Stomach (tissue), 9 donors: ENCODE measurements around the gene TRAPPC3. TPM values are rescaled to one million over a fixed set of nuclear protein-coding genes. Genes with fewer than 3 reads are reported as not detected.
A peak's percentile ranks its signal among the peaks of the same experiment; 100 is the strongest.

Experiments
- DNase-seq, 2 donors: peaks; one replicate each; pipeline versions ENCODE4 v3.0.0 to v3.0.0-alpha.2; 2013 to 2019
- H3K27ac ChIP-seq, 5 donors: fragments of 200-600 bp in 4 of 5; sonication (generic) in 4 of 5; one replicate each; pipeline ENCODE4 v1.5.1; 2013 to 2019; ENCODE audit warnings: mild to moderate bottlenecking in 1 of 5, moderate library complexity in 1 of 5
- H3K27me3 ChIP-seq, 3 donors: fragments of 200-600 bp; sonication (generic); one replicate each; pipeline ENCODE4 v1.5.1; 2017 to 2019; ENCODE audit warnings: mixed run types in 1 of 3
- H3K36me3 ChIP-seq, 4 donors: fragments of 200-600 bp; sonication (generic); 1 replicate in 3 of 4; 2 replicates in 1 of 4; pipeline ENCODE4 v1.5.1; 2016 to 2019
- H3K4me1 ChIP-seq, 4 donors: fragments of 200-600 bp; sonication (generic); one replicate each; pipeline ENCODE4 v1.5.1; 2016 to 2019
- H3K4me3 ChIP-seq, 4 donors: fragments of 200-600 bp; sonication (generic) in 3 of 4; one replicate each; pipeline ENCODE4 v1.5.1; 2016 to 2019; ENCODE audit warnings: mild to moderate bottlenecking in 1 of 4
- H3K9me3 ChIP-seq, 4 donors: fragments of 200-600 bp; sonication (generic); one replicate each; pipeline ENCODE4 v1.5.1; 2016 to 2019
- EP300 ChIP-seq: sonication (generic); formaldehyde crosslinking; IDR thresholded peaks from one replicate; pipeline ENCODE4 v1.6.1; 2017; ENCODE audit warnings: antibody characterized with exemption
- POLR2A ChIP-seq, 4 donors: fragments of 450-650 bp; IDR thresholded peaks; one replicate each; pipeline ENCODE4 v1.6.1; 2016; ENCODE audit warnings: antibody characterized with exemption in 4 of 4, control low read depth in 2 of 4, mild to moderate bottlenecking in 1 of 4, moderate library complexity in 1 of 4
- POLR2AphosphoS5 ChIP-seq, 3 donors: sonication (generic); formaldehyde crosslinking; IDR thresholded peaks; one replicate each; pipeline ENCODE4 v1.6.1; 2016; ENCODE audit warnings: antibody characterized with exemption in 3 of 3
- WGBS, 5 donors: extraction: QIAGEN DNeasy Blood & Tissue Kit in 3 of 5; methylation state at CpG; one replicate each; pipeline versions ENCODE4 v1.1.5 to v1.1.7; 2013 to 2018; 5-methylcytosine and 5-hydroxymethylcytosine counted together
- intact Hi-C: fragments of 100-400 bp; cut with DNase I; formaldehyde crosslinking; loops from one replicate; pipeline ENCODE4 v1.15.1; 2023; ENCODE audit warnings: low total_unique reads
- polyA plus RNA-seq, 3 donors: library from polyadenylated mRNA; stranded (reverse); fragments of 200-250 nt; gene quantifications; one replicate each; pipeline ENCODE4 v1.2.3, GENCODE V29; 2013
- total RNA-seq, 5 donors: library from RNA; depleted of rRNA; stranded (reverse); fragments of >200 nt; gene quantifications; one replicate each; pipeline versions ENCODE4 v1.1.0 to v1.2.3, GENCODE V29; 2014 to 2016
- TF ChIP-seq, protein P1 (sequence below), 7 experiments: fragments of 450-650 bp in 4 of 7; fragments of 200-600 bp in 3 of 7; sonication (generic) in 3 of 7; IDR thresholded peaks; one replicate each; pipeline ENCODE4 v1.5.1; 2016 to 2019; ENCODE audit warnings: antibody characterized with exemption in 7 of 7, control low read depth in 2 of 7, mild to moderate bottlenecking in 1 of 7
- donor health status: healthy with polysubstance abuse.
- donor health status: Bipolar disorder and iron deficiency.
- donor health status: healthy.

Gene TRAPPC3
- total and polyA plus RNA-seq, 8 donors, result 8.9 to 64.0 (median 60.9) TPM

- peaks cover 17 to 52% (median 40%) of the 10 kb centered on the region in 4 donors for H3K4me1 ChIP-seq
- H3K27me3 ChIP-seq, result peaks cover 0 to 16% (median 0%) of the 10 kb centered on the region in 3 donors
- H3K27ac ChIP-seq, result peak overlapping the region; percentile 86 to 93 (median 89)
- TF ChIP-seq EP300 (no peak), POLR2AphosphoS5 (IDR thresholded peaks at IDR 0.05) (no peak), POLR2A (IDR thresholded peaks at IDR 0.05) (no peak)
- TF ChIP-seq, protein P1, sequence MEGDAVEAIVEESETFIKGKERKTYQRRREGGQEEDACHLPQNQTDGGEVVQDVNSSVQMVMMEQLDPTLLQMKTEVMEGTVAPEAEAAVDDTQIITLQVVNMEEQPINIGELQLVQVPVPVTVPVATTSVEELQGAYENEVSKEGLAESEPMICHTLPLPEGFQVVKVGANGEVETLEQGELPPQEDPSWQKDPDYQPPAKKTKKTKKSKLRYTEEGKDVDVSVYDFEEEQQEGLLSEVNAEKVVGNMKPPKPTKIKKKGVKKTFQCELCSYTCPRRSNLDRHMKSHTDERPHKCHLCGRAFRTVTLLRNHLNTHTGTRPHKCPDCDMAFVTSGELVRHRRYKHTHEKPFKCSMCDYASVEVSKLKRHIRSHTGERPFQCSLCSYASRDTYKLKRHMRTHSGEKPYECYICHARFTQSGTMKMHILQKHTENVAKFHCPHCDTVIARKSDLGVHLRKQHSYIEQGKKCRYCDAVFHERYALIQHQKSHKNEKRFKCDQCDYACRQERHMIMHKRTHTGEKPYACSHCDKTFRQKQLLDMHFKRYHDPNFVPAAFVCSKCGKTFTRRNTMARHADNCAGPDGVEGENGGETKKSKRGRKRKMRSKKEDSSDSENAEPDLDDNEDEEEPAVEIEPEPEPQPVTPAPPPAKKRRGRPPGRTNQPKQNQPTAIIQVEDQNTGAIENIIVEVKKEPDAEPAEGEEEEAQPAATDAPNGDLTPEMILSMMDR (IDR thresholded peaks at IDR 0.05), result no peak
- intact Hi-C loops, result no loop called here
- H3K36me3 ChIP-seq, result peaks cover 27 to 40% (median 39%) of the 10 kb centered on the region in 4 donors
- DNase-seq, result peak in 1 of 2 donors; percentile 71
- H3K9me3 ChIP-seq, result no peaks in the 10 kb centered on the region
- peak overlapping the region; percentile 63 to 100 (median 88) for H3K4me3 ChIP-seq
- WGBS, 5 donors, result 3 to 5% (median 4%) methylated on average over 32 of the region's 32 CpGs
Measured at GRCh38 chr1:36089393-36090121, 59.7 kb downstream of the TRAPPC3 start.

GRCh38 chr1:36088577-36089392 lies 60.5 kb downstream of the TRAPPC3 start, which contains the start of gene ADPRS:
ADPRS (plus strand) TSS chr1:36088892; CDS start chr1:36088905, 13 bp downstream.
- peaks cover 25 to 60% (median 45%) of the 10 kb centered on the region in 4 donors for H3K4me1 ChIP-seq
- intact Hi-C loops, result no loop called here
- peak; percentile 92 to 97 for DNase-seq
- peaks cover 21 to 32% (median 31%) of the 10 kb centered on the region in 4 donors for H3K36me3 ChIP-seq
- H3K4me3 ChIP-seq, result peak within 1 kb of the TSS; percentile 63 to 100 (median 88)
- WGBS, 5 donors, result 1 to 3% (median 1%) methylated on average over 18 to 84 of the region's 84 CpGs
- H3K9me3 ChIP-seq, result no peaks in the 10 kb centered on the region
- peaks cover 0 to 24% (median 5%) of the 10 kb centered on the region in 3 donors for H3K27me3 ChIP-seq
- no peak for TF ChIP-seq EP300
- TF ChIP-seq, protein P1 (IDR thresholded peaks at IDR 0.05), result peak in 5 of 7 experiments; percentile 93 to 99 (median 98)
- peak; percentile 97 to 98 (median 97) for TF ChIP-seq POLR2AphosphoS5 (IDR thresholded peaks at IDR 0.05)
- peak in 2 of 4 donors; percentile 48 to 63 for TF ChIP-seq POLR2A (IDR thresholded peaks at IDR 0.05)
- peak within 1 kb of the TSS; percentile 86 to 93 (median 89) for H3K27ac ChIP-seq

DNA sequence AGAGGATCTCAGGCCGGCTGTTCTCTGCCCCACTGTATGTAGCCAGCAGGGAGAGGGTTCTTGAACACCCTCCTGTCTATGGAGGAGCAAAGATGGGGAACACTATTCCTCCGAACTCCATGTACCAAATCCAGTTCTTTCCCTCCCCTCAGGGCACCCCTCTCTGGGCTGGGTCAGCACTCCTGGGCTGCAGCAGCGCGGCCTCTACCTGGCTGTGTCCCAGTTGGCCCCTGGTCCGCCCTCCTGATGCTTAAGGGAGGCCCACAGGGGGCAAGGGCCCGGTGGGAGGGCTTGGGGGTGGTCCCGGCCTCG lies 61.1 kb downstream of the TRAPPC3 start:
- intact Hi-C loops, result no loop called here
- Histone ChIP-seq H3K9me3 (no peaks in the 10 kb centered on the region), H3K27me3 (peaks cover 0 to 30% (median 6%) of the 10 kb centered on the region in 3 donors), H3K4me1 (peaks cover 27 to 58% (median 44%) of the 10 kb centered on the region in 4 donors), H3K27ac (peak overlapping the region in 4 of 5 donors; percentile 86 to 93 (median 91)), H3K4me3 (peak overlapping the region; percentile 63 to 100 (median 88)), H3K36me3 (peaks cover 15 to 27% (median 26%) of the 10 kb centered on the region in 4 donors)
- DNase-seq, result no peak
- TF ChIP-seq POLR2A (IDR thresholded peaks at IDR 0.05) (no peak), POLR2AphosphoS5 (IDR thresholded peaks at IDR 0.05) (no peak), EP300 (no peak)
- TF ChIP-seq, protein P1 (IDR thresholded peaks at IDR 0.05), result no peak
- 20 to 36% (median 33%) methylated on average over 5 to 8 of the region's 8 CpGs for WGBS, 5 donors
